Adrenal gland (tissue), 5 donors: ENCODE results near the gene PCNT.

Experiments
- CTCF ChIP-seq, 6 experiments: fragments of 450-650 bp in 4 of 6; fragments of 200-600 bp in 2 of 6; sonication (generic) in 1 of 6; IDR thresholded peaks; 1 replicate in 5 of 6; 2 replicates in 1 of 6; pipeline versions ENCODE4 v1.5.1 to v1.8.0; 2016 to 2021; ENCODE audit warnings: antibody characterized with exemption in 6 of 6, mild to moderate bottlenecking in 2 of 6, moderate library complexity in 1 of 6
- POLR2A ChIP-seq, 2 donors: fragments of 450-650 bp; IDR thresholded peaks; one replicate each; pipeline ENCODE4 v1.6.1; 2017; ENCODE audit warnings: antibody characterized with exemption in 2 of 2, mild to moderate bottlenecking in 2 of 2, moderate library complexity in 1 of 2
- donor health status: DM: no; HTN: no; CAD: no.

GRCh38 chr21:46325073-46325912 lies 1.3 kb downstream of the PCNT start:
- TF ChIP-seq CTCF (IDR thresholded peaks at IDR 0.05) (peak in 1 of 6 experiments; percentile 5), POLR2A (IDR thresholded peaks at IDR 0.05) (no peak)
